Esophagus squamous epithelium (tissue), 5 donors: Measurements from ENCODE around the gene RBFOX1. TPM values are rescaled to one million over a fixed set of nuclear protein-coding genes. Genes with fewer than 3 reads are reported as not detected.

Source experiments
- DNase-seq: peaks from one replicate; lab custom pipeline; 2025; lab: John Stamatoyannopoulos, UW
- H3K27ac ChIP-seq, 4 donors: fragments of 200-600 bp; sonication (generic); one replicate each; pipeline ENCODE4 v1.5.1; 2016 to 2019; ENCODE audit warnings: mild to moderate bottlenecking in 1 of 4
- H3K27me3 ChIP-seq, 4 donors: fragments of 200-600 bp; sonication (generic); 1 replicate in 3 of 4; 2 replicates in 1 of 4; pipeline versions ENCODE4 v1.5.1 to v1.6.0; 2017 to 2021; ENCODE audit warnings: antibody characterized with exemption in 1 of 4
- H3K36me3 ChIP-seq, 3 donors: fragments of 200-600 bp; sonication (generic); one replicate each; pipeline ENCODE4 v1.5.1; 2016 to 2019
- H3K4me1 ChIP-seq, 3 donors: fragments of 200-600 bp; sonication (generic); one replicate each; pipeline ENCODE4 v1.5.1; 2017 to 2019
- H3K4me3 ChIP-seq, 4 donors: fragments of 200-600 bp; sonication (generic); 1 replicate in 3 of 4; 2 replicates in 1 of 4; pipeline ENCODE4 v1.5.1; 2016 to 2019; ENCODE audit warnings: mild to moderate bottlenecking in 2 of 4, moderate library complexity in 1 of 4
- H3K9me3 ChIP-seq, 3 donors: fragments of 200-600 bp; sonication (generic); one replicate each; pipeline ENCODE4 v1.5.1; 2016 to 2019
- POLR2A ChIP-seq, 4 donors: fragments of 450-650 bp; IDR thresholded peaks; one replicate each; pipeline ENCODE4 v1.6.1; 2017; ENCODE audit warnings: antibody characterized with exemption in 4 of 4, mild to moderate bottlenecking in 4 of 4, moderate library complexity in 3 of 4
- WGBS, 2 donors: methylation state at CpG; one replicate each; pipeline ENCODE4 v1.1.5; 2018; 5-methylcytosine and 5-hydroxymethylcytosine counted together
- intact Hi-C: fragments of 100-400 bp; cut with DNase I; formaldehyde crosslinking; loops from one replicate; pipeline ENCODE4 v1.15.0; 2022
- total RNA-seq, 4 donors: library from RNA; depleted of rRNA; stranded (reverse); fragments of >200 nt; gene quantifications; one replicate each; pipeline ENCODE4 v1.1.0, GENCODE V29; 2016
- TF ChIP-seq, protein P1 (sequence below), 6 experiments: fragments of 450-650 bp in 4 of 6; fragments of 200-600 bp in 2 of 6; sonication (generic) in 2 of 6; IDR thresholded peaks; one replicate each; pipeline ENCODE4 v1.5.1; 2016 to 2019; ENCODE audit warnings: antibody characterized with exemption in 6 of 6, mild to moderate bottlenecking in 4 of 6, moderate library complexity in 4 of 6
- donor health status: DM: yes; HTN: yes; CAD: no.

RBFOX1 gene
- total RNA-seq, 4 donors from 2014 or later: not detected

DNA sequence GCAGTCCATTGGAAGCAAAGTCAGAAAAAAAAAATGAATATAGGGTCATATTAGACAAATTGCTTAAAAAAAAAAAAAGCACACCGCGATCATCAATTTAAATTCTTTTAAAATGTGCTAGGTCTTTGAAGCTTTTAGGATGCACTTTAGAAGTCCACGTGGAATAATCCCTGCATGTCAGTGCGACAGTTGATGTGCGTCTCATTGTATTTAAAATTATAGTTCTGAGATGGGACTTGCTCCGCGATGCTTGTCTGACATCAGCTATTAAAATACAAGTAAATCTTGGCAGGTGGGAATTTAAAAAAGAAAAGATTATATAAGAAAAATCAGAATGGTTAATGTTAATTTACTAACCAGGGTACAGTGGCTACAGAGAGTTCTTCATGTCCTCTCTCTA is 105.2 kb downstream of the RBFOX1 start:
- Histone ChIP-seq H3K27me3 (no peaks in the 10 kb centered on the region), H3K9me3 (no peaks in the 10 kb centered on the region), H3K36me3 (no peaks in the 10 kb centered on the region), H3K4me1 (peaks cover 0 to 15% (median 0%) of the 10 kb centered on the region in 3 donors), H3K4me3 (no peak overlapping the region), H3K27ac (no peak overlapping the region)
- TF ChIP-seq POLR2A (IDR thresholded peaks at IDR 0.05): no peak
- TF ChIP-seq, protein P1, sequence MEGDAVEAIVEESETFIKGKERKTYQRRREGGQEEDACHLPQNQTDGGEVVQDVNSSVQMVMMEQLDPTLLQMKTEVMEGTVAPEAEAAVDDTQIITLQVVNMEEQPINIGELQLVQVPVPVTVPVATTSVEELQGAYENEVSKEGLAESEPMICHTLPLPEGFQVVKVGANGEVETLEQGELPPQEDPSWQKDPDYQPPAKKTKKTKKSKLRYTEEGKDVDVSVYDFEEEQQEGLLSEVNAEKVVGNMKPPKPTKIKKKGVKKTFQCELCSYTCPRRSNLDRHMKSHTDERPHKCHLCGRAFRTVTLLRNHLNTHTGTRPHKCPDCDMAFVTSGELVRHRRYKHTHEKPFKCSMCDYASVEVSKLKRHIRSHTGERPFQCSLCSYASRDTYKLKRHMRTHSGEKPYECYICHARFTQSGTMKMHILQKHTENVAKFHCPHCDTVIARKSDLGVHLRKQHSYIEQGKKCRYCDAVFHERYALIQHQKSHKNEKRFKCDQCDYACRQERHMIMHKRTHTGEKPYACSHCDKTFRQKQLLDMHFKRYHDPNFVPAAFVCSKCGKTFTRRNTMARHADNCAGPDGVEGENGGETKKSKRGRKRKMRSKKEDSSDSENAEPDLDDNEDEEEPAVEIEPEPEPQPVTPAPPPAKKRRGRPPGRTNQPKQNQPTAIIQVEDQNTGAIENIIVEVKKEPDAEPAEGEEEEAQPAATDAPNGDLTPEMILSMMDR (IDR thresholded peaks at IDR 0.05): no peak
- 89 to 93% methylated on average over 7 of the region's 7 CpGs for WGBS, 2 donors
- no peak for DNase-seq
- intact Hi-C loops: no loop called here

DNA sequence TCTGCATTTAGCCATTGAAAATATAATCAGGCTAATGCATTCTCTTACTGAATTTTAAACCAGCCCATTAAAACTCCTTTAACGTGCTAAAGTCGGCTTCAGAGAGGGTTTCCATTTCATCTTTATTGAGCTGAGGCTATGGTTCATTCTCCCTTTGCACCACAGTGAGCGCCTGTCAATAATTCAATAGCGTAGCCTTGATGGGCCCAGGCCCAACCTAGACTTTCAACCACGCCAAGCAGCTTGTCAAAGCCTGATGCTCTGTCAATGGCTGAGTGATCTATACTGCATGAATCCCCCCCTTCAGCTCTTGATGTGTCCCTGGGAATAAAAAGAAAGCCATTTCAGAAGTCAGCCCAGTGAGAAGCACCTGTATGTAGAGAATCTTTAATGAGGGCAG is 106.0 kb downstream of the RBFOX1 start:
- TF ChIP-seq, protein P1 (IDR thresholded peaks at IDR 0.05): no peak
- TF ChIP-seq POLR2A (IDR thresholded peaks at IDR 0.05): no peak
- Histone ChIP-seq H3K36me3 (no peaks in the 10 kb centered on the region), H3K4me1 (peaks cover 0 to 23% (median 0%) of the 10 kb centered on the region in 3 donors), H3K4me3 (no peak overlapping the region), H3K27ac (no peak overlapping the region), H3K27me3 (no peaks in the 10 kb centered on the region), H3K9me3 (no peaks in the 10 kb centered on the region)
- DNase-seq: no peak
- WGBS, 2 donors: 85 to 91% methylated on average over 5 of the region's 5 CpGs
- intact Hi-C loops: no loop called here

DNA sequence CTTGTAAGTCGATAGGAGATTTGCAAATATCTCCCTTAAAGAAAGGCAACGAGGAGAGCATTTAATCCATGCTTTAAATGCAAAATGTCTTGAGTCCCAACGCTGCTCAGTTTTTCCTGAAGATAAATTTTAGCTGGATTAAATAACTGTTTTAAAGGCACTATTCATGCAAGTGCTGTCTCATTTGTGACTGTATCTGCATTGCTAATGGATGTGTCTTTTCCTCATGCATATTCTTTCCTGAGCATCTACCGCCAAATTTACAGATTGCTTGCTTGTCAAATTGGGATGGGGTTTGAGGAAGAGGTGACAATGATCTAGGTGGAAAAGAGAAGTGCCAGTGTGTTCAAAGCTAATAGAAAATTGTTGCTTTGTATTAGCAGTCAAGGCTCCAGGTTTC is 106.9 kb downstream of the RBFOX1 start:
- peaks cover 0 to 29% (median 0%) of the 10 kb centered on the region in 3 donors for H3K4me1 ChIP-seq
- no peaks in the 10 kb centered on the region for H3K36me3 ChIP-seq
- no peak overlapping the region for H3K27ac ChIP-seq
- TF ChIP-seq, protein P1 (IDR thresholded peaks at IDR 0.05): no peak
- no peak for TF ChIP-seq POLR2A (IDR thresholded peaks at IDR 0.05)
- H3K4me3 ChIP-seq: no peak overlapping the region
- no peaks in the 10 kb centered on the region for H3K27me3 ChIP-seq
- no peak for DNase-seq
- no peaks in the 10 kb centered on the region for H3K9me3 ChIP-seq
- 58 to 71% methylated on average over 4 of the region's 4 CpGs for WGBS, 2 donors
- intact Hi-C loops: no loop called here

DNA sequence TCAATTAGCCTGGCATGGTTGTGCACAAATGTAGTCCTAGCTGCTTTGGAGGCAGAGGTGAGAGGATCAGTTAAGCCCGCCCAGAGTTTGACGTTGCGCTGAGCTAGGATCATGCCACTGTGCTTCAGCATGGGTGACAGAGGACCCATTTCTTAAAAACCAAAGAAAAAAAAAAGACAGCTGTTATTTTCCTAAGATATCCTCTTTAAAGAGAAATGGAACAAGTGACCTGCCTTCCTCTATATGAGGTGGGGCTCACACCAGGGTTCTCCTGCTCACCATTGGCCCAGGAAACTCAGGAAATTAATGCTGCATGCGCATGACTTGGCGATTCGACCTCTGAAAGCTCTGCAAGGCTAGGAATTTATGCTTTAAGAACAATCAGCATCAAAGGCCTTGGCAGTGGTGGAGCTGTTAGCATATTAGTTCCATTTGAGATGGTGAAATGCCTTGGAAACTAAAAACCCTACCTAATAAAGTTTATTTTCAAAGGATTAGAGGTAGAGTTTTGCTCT is 108.3 kb downstream of the RBFOX1 start:
- Histone ChIP-seq H3K4me1 (peaks cover 0 to 25% (median 0%) of the 10 kb centered on the region in 3 donors), H3K27ac (no peak overlapping the region), H3K4me3 (no peak overlapping the region), H3K9me3 (no peaks in the 10 kb centered on the region), H3K27me3 (no peaks in the 10 kb centered on the region), H3K36me3 (no peaks in the 10 kb centered on the region)
- TF ChIP-seq, protein P1 (IDR thresholded peaks at IDR 0.05): no peak
- no peak for TF ChIP-seq POLR2A (IDR thresholded peaks at IDR 0.05)
- 70 to 73% methylated on average over 6 of the region's 6 CpGs for WGBS, 2 donors
- intact Hi-C loops: no loop called here
- DNase-seq: no peak

DNA sequence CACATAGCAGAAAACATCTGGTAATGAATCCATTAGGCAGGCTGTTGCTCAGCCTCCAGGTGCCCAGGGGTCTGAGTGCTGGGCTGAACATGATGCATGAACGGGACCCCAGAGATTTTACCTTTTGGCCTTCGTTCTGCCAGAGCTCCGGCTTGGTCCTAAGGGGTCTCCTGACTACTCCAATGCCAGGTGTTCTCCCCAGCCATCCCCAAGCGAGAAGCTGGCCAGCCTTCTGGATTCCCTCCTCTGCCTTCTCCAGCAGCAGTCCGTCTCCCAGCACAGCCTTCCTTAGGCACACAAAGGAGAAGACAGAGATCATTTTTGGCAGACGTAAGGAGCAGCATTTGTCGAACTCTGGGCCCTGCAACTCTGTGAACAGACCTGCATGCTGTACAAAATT is 109.4 kb downstream of the RBFOX1 start:
- no peak overlapping the region for H3K27ac ChIP-seq
- H3K36me3 ChIP-seq: no peaks in the 10 kb centered on the region
- intact Hi-C loops: no loop called here
- no peak for TF ChIP-seq POLR2A (IDR thresholded peaks at IDR 0.05)
- TF ChIP-seq, protein P1 (IDR thresholded peaks at IDR 0.05): no peak
- H3K27me3 ChIP-seq: no peaks in the 10 kb centered on the region
- H3K4me3 ChIP-seq: no peak overlapping the region
- 60 to 67% methylated on average over 1 to 3 of the region's 7 CpGs for WGBS, 2 donors
- peaks cover 0 to 18% (median 0%) of the 10 kb centered on the region in 3 donors for H3K4me1 ChIP-seq
- DNase-seq: no peak
- no peaks in the 10 kb centered on the region for H3K9me3 ChIP-seq
